GM21786 (cell line): ENCODE results near the gene SRSF5.
"Not testable (repeated sequence)": the region's sequence is repeated elsewhere in the genome, so short reads cannot be mapped to it uniquely, and the experiment has no call there.

Experiments used
- ATAC-seq: cut with Tn5 transposase; IDR thresholded peaks from one replicate; pipeline ENCODE4 v1.9.1; 2021; ENCODE audit not compliant: unreplicated experiment

The SRSF5 gene

GRCh38 chr14:69804902-69805301, 38.0 kb downstream of the SRSF5 start:
- no peak for ATAC-seq

GRCh38 chr14:69807192-69807591, 40.2 kb downstream of the SRSF5 start:
- ATAC-seq: no peak

- ATAC-seq: no peak
These were observed 42.2 kb downstream of the SRSF5 start for GRCh38 chr14:69808919-69809808.

GRCh38 chr14:69811227-69811867, 44.4 kb downstream of the SRSF5 start:
- ATAC-seq: no peak

GRCh38 chr14:69811868-69812252, 44.9 kb downstream of the SRSF5 start:
- no peak for ATAC-seq

- no peak for ATAC-seq
These were observed 45.8 kb downstream of the SRSF5 start for GRCh38 chr14:69812711-69813110.

GRCh38 chr14:69813346-69813745, 46.4 kb downstream of the SRSF5 start:
- not testable (repeated sequence) for ATAC-seq

- no peak for ATAC-seq
These were observed 47.5 kb downstream of the SRSF5 start for GRCh38 chr14:69814397-69814796.

- no peak for ATAC-seq
These were observed 48.6 kb downstream of the SRSF5 start for GRCh38 chr14:69815556-69815955.

GRCh38 chr14:69816216-69816615, 49.3 kb downstream of the SRSF5 start:
- no peak for ATAC-seq

- ATAC-seq: peak; percentile 50
These were observed 51.8 kb downstream of the SRSF5 start for GRCh38 chr14:69818758-69819191.

GRCh38 chr14:69819607-69820006, 52.7 kb downstream of the SRSF5 start:
- ATAC-seq: no peak

GRCh38 chr14:69820991-69821390, 54.0 kb downstream of the SRSF5 start:
- no peak for ATAC-seq
